GM18499 (cell line): ENCODE results near the gene VASP.

ENCODE experiments used
- ATAC-seq: cut with Tn5 transposase; IDR thresholded peaks from one replicate; pipeline ENCODE4 v1.9.1; 2021; ENCODE audit warnings: moderate number of reproducible peaks; ENCODE audit not compliant: insufficient read depth, unreplicated experiment

VASP gene

DNA sequence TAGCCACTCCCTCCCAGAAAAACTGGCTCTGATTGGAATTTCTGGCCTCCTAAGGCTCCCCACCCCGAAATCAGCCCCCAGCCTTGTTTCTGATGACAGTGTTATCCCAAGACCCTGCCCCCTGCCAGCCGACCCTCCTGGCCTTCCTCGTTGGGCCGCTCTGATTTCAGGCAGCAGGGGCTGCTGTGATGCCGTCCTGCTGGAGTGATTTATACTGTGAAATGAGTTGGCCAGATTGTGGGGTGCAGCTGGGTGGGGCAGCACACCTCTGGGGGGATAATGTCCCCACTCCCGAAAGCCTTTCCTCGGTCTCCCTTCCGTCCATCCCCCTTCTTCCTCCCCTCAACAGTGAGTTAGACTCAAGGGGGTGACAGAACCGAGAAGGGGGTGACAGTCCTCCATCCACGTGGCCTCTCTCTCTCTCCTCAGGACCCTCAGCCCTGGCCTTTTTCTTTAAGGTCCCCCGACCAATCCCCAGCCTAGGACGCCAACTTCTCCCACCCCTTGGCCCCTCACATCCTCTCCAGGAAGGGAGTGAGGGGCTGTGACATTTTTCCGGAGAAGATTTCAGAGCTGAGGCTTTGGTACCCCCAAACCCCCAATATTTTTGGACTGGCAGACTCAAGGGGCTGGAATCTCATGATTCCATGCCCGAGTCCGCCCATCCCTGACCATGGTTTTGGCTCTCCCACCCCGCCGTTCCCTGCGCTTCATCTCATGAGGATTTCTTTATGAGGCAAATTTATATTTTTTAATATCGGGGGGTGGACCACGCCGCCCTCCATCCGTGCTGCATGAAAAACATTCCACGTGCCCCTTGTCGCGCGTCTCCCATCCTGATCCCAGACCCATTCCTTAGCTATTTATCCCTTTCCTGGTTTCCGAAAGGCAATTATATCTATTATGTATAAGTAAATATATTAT lies 33.3 kb upstream of the VASP start:
- no peak for ATAC-seq

DNA sequence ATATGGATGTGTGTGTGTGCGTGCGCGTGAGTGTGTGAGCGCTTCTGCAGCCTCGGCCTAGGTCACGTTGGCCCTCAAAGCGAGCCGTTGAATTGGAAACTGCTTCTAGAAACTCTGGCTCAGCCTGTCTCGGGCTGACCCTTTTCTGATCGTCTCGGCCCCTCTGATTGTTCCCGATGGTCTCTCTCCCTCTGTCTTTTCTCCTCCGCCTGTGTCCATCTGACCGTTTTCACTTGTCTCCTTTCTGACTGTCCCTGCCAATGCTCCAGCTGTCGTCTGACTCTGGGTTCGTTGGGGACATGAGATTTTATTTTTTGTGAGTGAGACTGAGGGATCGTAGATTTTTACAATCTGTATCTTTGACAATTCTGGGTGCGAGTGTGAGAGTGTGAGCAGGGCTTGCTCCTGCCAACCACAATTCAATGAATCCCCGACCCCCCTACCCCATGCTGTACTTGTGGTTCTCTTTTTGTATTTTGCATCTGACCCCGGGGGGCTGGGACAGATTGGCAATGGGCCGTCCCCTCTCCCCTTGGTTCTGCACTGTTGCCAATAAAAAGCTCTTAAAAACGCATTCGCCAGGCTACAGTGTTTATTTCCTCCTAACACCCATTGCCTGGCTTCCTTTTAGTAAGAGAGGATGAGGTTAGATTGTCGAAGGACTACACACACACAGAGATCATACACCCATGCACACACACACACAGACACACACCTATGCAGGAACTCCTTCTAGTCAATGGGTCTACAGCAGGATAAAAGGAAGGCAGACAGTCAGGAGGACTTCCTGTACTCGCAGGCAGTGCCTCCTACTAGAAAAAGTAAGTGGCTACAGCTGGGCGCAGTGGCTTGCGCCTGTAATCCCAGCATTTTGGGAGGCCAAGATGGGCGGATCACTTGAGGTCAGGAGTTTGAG lies 32.4 kb upstream of the VASP start:
- no peak for ATAC-seq

GRCh38 chr19:45475537-45476291 lies 31.6 kb upstream of the VASP start:
- ATAC-seq, result no peak

DNA sequence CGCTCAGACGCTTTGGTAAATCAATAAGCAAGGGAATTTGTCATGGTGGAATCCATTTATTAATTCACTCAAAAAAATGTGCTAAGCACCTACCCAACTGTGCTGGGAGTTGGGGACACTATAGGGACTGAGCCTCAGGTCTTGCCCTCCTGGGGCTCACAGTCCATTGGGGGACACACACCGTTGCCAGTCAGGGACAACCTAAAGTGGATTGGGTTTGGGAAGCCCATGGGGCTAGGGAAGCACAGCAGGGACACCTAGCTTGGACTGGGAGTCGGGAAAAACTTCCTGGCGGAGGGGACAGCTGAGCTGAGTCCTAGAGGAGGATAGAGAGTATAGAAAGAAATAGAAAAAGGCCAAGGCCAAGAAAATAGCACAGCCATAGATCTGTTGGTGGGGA lies 31.0 kb upstream of the VASP start:
- no peak for ATAC-seq

DNA sequence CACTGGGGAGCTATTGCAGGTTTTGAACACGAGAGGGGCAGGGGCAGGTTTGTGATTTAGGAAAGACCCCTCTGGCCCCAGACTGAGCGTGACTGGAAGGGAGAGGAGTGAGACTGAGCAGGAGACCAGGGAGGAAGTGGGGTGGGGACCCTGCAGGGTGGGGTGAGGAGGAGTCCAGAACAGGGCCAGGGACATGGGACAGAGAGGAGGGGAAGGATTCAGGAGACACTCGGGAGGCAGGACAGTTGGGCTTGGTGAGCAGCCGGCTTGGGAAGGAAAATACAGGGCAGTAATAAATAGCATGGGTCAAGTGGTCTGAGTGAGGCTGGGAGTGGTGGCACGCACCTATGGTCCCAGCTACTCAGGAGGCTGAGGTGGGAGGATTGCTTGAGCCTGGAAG lies 30.1 kb upstream of the VASP start:
- no peak for ATAC-seq

GRCh38 chr19:45477713-45478453 lies 29.4 kb upstream of the VASP start:
- no peak for ATAC-seq

- peak; percentile 70 for ATAC-seq
Observed at GRCh38 chr19:45478454-45479238, 28.6 kb upstream of the VASP start.

DNA sequence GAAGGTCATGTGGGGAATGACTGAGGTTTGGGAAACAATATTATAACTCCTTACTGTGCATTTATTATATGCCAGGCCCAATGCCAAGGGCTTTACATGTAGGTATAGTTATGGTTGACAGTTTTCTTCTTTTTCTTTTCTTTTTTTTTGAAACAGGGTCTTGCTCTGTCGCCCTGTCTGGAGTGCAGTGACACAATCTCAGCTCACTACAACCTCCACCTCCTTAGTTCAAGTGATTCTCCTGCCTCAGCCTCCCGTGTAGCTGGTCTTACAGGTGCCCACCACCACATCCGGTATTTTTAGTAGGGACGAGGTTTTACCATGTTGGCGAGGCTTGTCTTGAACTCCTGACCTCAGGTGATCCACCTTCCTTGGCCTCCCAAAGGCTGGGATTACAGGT lies 24.2 kb upstream of the VASP start:
- no peak for ATAC-seq

DNA sequence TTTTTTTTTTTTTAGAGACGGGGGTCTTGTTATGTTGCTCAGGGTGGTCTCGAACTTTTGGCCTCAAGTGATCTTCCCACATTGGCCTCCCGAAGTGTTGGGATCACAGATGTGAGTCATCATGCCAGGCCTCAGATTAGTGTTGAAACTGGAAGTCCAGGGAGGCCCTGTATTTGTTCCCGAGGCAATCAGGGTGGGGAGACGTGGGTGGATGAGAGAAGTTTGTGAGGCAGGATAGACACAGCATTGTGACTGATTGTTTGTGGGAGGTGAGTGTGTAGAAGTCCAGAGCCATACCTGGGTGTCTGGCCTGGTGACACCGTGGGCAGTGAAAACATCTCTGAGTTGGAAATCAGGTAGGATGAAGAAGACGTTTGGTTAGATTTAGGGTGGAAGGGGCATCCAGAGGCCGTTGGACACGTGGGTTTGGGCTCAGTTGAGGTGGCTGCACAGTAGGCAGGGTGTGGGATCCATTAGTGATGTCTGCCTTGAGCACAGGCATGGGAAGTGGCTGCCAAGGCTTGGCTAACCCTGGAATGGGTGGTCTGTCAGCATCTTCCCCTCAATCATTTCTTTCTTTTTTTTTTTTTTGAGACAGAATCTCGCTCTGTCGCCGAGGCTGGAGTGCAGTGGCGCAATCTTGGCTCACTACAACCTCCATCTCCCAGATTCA lies 22.9 kb upstream of the VASP start:
- no peak for ATAC-seq

DNA sequence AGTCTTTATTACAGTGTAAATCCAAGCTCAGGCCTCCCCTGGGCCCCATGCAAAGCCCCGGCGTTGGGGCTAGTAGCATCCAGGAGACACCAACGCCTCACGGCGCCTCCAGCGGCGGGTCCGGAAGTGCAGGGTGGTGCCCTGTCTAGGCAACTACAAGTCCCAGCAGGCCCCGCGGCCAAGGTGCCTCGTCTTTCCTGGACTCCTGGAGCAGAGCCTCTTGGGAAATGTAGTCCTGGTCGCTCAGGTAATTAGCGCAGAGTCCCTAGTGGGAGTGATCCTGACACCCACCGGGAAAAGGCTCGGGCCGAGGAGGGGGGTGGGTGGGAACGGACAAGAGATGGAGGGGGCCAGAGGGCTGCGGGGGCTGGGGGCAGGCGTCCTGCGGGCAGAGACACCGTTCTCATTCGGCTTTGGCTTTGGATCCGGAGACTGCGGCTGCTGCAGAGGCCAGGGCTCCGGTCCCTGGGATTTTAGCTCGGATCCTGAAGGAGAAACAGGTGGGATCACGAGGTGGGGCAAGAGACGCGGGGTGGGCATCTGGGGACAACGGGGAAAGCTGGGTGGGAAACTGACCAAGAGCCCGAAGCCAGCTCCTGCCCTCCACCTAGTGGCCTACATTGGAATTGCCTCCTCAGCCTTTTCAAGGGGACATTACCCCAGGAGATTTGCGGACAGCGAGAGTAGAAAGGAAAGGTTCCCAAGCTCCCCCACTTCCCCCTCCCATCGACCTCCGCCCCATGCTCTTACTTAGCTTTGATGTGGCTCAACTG lies 21.8 kb upstream of the VASP start:
- peak; percentile 52 for ATAC-seq

- ATAC-seq, result no peak
Observed at GRCh38 chr19:45488708-45489107, 18.6 kb upstream of the VASP start.

DNA sequence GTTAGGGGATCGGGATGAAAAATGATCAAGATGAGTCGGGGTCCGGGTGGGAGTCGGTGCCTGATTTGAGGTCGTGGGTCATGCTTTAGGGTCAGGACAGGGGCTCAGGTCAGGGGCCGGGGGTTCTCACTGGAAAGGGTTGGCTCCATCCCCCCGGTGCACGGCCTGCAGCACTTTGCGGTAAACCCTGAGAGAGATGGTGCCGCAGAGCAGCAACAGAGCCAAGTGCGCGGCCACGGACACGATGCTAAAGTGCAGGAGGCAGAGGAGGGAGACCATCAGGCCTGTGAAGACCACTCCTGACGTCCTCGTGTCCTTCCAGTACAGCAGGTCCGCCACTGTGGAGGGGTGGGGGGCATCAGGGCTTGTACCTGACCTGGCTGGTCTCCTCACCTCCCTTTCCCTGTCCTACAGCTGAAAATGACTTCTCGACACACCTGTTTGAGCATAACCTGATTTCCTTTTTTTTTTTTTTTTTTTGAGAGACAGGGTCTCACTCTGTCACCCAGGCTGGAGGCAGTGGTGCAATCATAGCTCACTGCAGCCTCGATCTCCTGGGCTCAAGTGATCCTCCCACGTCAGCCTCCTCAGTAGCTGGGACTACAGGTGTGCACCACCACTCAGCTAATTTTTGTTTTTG lies 17.9 kb upstream of the VASP start:
- no peak for ATAC-seq

DNA sequence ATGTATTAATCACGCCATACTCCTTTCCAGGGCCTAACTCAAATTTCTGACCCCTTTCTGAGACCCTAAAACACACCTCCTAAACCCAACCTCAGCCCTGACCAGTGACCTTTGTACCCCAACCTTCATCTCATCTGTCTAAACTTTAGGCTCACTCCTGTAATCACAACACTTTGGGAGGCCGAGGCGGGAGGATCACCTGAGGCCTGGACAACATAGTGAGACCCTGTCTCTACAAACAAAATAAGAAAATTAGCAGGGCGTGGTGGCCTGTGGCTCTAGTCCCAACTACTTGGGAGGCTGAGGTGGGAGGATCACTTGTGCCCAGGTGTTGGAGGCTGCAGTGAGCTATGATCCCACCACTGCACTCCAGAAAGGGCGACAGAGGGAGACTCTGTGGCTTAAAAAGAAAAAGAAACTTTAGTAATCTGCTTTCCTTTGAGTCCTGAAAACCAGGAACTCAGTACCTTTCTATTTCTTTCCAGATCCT lies 15.1 kb upstream of the VASP start:
- ATAC-seq, result no peak

DNA sequence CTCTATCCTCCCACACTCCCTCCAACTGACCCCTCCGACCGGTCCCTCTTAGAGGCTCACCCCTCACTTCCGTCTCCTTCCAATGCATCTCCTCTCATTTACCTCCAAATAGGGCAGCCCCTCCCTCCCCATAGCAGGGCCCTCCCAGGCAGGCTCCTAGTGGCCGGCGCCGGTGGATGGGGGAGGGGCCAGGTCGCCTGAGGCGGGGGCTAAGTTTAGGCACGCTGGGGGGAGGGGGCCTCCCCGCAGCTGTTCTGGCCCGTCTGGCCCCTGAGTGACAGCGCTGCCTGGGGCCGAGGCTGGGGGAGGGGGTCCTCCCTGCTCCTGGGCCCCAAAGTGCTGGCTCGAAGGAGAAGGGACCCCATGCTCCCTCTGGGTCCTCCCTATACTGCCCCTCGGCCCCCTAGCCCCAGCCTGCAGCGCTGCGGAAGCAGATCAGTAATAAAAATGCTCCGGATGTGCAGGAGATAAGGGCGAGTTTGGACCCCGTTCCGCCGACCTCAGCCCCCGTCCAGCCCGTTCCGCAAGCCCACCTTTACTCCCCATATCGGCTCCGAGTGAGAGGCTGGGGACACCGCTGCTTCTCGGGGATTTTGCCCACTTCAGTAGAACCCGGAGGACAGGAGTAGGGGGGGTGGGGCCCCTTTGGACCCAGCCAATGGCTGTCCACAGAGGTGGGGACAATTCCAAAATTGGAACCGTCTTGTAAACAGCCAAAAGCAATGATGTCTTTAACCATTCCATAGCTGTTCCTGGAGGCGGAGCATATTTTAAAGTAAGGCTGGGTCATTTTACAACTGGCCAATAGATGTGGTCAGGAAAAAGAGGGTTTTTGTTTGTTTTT lies 14.4 kb upstream of the VASP start:
- ATAC-seq, result no peak

DNA sequence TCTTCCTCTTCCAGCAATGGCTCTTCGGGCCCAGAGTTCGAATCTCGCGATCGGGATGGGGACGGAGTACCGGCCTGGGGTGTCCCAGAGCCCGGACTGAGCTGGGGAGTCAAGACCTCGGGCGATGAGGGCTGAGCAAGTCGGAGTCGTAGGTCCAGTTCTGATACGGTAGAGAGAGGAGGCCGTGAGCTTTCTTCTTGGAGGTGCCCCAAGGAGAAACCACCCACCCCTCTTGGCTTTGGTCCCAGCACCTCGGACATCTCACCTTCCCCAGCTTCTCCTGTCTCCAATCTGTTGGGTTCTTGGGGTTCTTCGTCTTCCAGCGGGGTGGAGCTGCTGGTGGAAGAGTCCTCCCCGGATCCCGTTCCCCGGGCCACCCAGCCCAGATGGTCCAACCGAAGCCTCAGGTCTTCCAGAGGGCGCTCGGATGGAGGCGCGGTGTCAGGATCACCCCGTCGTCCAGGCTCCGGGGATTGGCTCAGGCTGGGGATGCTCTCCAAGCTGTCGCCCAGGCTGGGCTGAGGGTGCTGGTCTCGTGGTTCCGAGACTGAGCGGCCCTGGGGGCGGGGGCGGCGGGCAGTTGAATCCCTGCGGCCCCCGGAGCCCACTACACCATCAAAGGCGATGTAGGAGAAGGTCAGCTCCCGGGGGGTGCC lies 12.9 kb upstream of the VASP start:
- no peak for ATAC-seq

DNA sequence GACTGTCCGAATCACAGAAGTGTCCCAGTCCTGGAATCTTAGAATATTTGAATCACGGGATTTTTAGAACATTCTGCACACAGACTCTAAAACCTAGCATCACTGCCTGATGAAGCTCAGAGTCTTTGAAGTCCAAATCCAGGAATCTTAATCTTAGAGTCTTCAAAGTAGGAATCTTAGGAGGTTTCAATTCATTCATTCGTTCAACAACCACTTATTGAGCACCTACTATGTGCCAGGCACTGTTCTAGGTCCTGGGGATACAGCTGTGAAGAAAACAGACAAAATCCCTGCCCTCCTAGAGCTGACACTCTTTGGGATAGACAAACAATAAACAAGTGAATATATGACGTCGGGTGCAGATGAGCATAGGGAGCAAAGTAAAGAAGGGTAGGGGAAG lies 12.1 kb upstream of the VASP start:
- no peak for ATAC-seq
